Measurements from ENCODE around the gene MGRN1.

Gene MGRN1

GRCh38 chr16:4654011-4654963 is 29.7 kb downstream of the MGRN1 start:
- DNase-seq (ENCODE audit: low read depth) = no peak

GRCh38 chr16:4654964-4655590 is 30.5 kb downstream of the MGRN1 start:
- no peak for DNase-seq (ENCODE audit: low read depth)

GRCh38 chr16:4655801-4656200 is 31.2 kb downstream of the MGRN1 start:
- DNase-seq (ENCODE audit: low read depth) = no peak

- DNase-seq (ENCODE audit: low read depth) = no peak
These were observed 31.6 kb downstream of the MGRN1 start for GRCh38 chr16:4656221-4656620.

GRCh38 chr16:4656695-4657686 is 32.4 kb downstream of the MGRN1 start:
- no peak for DNase-seq (ENCODE audit: low read depth)

DNA sequence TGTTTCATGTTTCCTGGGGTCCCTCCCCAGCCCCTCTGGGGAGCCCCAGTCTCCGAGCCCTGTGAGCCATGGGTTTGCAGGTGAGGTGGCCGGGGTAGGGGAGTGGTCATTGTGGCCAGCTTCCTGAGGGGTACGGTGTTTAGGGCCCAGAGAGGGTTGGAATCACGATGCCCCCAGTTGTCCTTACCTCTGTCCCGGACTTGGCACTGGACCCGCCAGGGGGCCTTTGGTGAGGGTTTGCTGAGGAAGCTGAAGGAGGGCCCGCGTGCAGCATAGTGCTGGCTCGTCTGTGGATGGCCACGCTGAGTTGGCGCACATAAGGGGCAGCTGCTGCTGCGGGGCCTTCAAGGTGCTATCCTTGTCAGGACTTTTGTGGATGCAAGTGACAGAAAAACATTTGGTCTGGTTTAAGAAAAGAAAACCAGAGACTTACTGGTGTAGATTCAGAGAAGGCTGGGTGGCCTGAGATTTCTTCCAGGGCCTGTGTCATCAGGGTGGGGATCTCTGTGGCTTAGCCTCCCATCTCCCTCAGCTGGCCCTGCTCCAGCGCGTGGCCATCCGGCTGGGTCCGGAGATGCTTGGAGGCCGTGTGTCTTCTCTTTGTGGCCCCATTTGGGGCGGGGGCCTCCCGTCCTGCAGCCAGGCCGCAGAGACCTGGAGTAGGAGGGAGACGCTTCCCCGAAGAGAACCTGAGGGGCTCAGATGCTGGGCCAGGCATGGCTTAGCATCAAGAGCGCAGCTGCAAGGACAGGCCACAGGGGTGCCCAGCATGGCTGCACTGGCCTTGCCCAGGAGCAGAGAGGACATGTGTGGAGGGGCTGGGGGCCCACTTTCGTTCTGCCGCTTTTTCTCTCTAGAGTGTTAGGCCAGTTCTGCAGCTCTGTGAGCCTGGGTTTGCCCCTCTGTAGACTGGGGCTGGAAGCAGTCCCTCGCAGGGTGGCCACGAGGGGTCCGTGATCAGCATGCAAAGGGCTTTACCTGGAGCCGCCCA is 35.0 kb downstream of the MGRN1 start:
- DNase-seq (ENCODE audit: low read depth) = no peak

GRCh38 chr16:4660454-4661007 is 35.9 kb downstream of the MGRN1 start:
- DNase-seq (ENCODE audit: low read depth) = no peak

DNA sequence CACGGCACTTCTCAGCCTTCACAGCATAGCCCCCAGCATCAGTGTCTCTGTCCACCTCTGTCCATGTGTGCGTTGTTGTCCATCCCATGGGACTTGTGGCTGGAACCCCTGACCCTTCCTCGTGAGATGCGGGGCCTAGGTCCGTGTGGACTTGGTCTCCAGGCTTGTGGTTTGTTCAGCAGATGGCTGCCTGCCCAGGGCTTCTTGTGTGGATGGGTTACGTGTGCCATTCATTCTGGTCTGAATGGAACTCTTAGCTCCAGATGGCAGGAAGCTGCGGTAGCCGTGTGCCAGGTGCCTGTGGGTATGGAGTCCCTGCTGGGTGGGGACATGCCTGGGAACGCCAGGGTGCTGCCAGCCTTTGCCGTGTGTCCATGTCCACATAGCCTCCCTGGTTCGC is 37.0 kb downstream of the MGRN1 start:
- DNase-seq (ENCODE audit: low read depth) = no peak

DNA sequence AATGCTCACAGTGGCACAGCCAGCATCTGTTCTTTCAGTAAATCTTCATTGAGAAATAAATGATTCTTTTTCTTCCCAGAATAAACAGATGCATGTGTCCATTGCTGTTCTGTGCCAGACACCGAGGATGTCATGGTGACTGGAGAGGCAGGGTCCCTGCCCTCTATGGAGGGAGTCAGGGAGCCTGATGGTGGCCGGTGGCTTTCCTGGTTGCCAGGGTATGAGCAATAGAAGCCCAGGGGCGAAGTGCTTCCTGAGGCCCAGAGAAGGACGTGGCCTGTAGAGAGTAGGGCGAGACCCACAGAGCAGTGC is 38.8 kb downstream of the MGRN1 start:
- DNase-seq (ENCODE audit: low read depth) = no peak

DNA sequence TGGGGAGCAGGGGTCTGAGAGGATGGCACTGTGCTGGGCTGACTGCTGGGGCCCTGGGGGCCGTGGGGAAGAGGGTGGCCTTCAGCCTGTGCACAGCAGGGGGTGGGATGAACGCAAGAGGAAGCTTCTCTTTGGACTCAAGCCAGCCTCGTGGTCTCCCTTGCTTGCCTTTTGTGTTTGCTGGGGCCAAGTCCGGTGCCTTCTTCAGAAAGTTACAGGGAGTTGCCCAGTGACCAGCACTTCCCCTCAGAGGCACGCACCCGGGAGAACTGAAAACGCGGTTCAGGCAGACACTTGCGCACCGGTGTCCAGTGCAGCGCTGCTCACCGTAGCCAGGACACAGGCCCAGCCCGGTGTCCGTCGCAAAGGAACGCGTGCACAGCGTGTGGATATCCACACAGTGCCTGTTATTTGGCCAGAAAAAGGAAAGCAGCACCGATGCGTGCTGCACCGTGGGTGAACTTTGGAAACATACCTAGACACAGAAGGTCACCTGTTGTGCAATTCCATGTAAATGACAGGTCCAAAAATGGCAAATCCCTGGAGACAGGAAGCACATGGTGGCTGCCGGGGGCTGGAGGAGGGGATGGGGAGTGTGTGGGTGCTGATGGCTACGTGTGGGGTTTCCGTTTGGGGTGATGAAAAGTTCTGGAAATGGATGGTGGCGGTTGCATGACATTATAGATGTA is 39.3 kb downstream of the MGRN1 start:
- no peak for DNase-seq (ENCODE audit: low read depth)

DNA sequence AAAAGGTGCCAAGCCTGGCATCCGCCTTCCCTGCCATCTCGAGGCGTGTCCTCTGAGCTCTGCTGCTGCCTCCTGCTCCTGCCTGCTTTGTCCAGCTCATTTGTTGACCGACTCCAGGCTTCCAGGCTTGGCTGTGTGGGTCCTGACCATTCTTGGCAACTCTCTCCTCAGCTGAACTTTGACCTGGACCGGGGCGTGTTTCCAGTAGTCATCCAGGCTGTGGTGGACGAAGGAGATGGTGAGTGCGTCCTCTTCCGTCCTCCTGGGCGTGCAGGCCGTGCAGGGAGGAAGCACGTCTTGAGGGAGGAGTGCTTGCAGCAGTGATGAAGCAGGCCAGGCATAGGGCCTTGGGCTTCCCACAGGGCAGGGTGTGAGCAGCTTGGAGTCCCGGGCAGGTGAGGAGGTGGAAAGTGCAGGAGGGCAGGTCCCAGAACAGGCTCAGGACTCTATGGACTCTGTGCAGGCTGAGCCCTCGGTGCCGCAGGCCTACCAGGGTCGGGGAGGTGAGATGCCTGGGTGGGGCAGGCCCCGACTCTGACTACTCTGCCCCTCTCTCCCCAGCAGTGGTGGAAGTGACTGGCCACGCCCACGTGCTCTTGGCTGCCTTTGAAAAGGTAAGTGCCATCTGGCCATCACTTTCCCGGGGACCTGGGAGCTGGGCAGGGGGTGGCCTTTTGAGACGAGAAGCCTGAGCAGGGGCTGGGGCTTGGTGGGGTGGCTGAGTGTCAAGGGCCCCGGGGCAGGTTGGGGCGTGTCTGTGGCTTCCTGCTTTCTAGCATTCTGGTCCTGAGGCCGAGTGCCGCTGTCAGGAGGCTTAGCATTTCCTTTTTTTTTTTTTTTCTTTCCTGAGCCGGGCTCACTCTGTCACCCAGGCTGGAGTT is 40.2 kb downstream of the MGRN1 start:
- DNase-seq (ENCODE audit: low read depth) = no peak

DNA sequence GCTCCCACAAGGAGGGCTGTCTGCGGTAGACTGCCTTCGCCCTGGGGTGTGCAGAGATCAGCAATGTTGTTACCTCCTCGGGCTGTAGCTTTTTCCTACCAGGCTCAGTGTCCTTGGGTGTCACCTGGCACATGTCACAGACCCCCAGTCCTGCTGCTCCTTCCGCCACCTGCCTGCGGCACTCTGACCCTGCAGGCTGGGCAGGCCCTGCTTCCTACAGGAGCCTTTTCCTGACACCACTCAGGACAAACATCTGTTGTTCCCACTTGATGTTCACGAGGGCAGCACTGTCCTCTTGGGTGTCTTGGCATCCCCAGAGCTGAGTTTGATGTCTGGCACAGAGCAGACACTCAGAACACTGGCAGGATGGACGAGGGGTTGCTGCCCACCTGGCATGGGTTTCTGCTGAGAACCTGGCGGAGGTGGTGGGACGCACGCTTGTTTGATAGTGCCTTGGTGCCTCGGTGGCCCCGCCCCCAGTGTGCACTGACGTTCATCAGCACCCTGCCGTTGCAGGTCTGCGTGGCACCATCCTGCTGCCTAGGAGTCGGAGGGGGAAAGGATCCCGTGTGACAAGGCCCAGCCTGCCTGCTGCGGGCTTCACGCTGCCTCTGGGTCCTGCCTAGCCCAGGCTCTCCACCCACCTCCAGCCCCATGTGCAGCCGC is 42.0 kb downstream of the MGRN1 start:
- no peak for DNase-seq (ENCODE audit: low read depth)

- DNase-seq (ENCODE audit: low read depth) = no peak
These were observed 42.8 kb downstream of the MGRN1 start for GRCh38 chr16:4667203-4667963.

DNA sequence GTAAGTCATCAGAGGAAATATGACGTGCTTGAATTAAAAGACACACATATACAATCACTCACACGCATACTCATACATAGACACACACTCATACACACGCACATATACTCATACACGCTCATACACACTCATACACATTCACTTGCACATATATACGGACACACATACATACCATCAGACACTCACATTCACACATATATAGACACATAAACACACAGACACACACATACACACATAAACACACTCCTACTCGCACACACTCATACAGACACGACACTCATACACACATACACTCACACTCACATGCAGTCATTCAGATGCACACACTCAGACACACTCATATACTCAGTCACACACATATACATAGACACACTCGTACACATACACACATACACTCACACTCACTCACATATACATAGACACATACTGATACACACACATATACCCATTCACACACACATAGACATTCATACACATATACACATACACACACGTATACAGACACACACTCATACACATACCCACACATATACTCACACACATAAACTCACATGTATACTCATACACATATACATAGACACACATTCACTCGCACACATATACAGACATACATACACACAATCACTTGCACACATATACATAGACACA is 43.8 kb downstream of the MGRN1 start:
- no peak for DNase-seq (ENCODE audit: low read depth)

- no peak for DNase-seq (ENCODE audit: low read depth)
These were observed 48.9 kb downstream of the MGRN1 start for GRCh38 chr16:4673387-4674046.

DNA sequence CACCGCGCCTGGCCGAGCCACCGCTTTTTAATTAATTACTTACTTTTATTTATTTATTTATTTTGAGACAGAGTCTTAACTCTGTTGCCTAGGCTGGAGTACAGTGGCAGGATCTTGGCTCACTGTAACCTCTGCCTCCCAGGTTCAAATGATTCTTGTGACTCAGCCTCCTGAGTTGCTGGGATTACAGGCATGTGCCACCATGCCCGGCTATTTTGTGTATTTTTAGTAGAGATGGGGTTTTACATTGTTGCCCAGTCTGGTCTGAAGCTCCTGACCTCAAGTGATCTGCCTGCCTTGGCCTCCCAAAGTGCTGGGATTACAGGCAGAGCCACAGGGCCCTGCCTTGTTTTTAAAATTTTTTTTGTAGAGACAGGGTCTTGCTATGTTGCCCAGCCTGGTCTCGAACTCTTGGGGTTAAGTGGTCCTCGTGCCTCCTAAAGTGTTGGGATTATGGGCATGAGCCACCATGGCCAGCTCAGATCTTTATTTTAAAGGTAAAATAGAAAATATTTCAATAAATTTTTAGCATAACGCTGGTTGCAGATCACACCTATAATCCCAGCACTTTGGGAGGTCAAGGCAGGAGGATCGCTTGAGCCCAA is 50.4 kb downstream of the MGRN1 start:
- DNase-seq (ENCODE audit: low read depth) = no peak

All from fibroblast of gingiva (primary cell).